GM04504 (cell line): ENCODE measurements around the gene FYN.
"Not testable (repeated sequence)": the region's sequence is repeated elsewhere in the genome, so short reads cannot be mapped to it uniquely, and the experiment has no call there.

Source experiments
- DNase-seq: peaks from one replicate; pipeline ENCODE4 v3.0.0-alpha.2; 2012; ENCODE audit warnings: low read depth

The FYN gene

GRCh38 chr6:111680811-111681609 lies 192.2 kb downstream of the FYN start:
- DNase-seq, result not testable (repeated sequence)

- DNase-seq, result no peak
Observed at GRCh38 chr6:111680015-111680712, 193.1 kb downstream of the FYN start.

GRCh38 chr6:111679126-111679858 lies 194.0 kb downstream of the FYN start:
- DNase-seq, result no peak

DNA sequence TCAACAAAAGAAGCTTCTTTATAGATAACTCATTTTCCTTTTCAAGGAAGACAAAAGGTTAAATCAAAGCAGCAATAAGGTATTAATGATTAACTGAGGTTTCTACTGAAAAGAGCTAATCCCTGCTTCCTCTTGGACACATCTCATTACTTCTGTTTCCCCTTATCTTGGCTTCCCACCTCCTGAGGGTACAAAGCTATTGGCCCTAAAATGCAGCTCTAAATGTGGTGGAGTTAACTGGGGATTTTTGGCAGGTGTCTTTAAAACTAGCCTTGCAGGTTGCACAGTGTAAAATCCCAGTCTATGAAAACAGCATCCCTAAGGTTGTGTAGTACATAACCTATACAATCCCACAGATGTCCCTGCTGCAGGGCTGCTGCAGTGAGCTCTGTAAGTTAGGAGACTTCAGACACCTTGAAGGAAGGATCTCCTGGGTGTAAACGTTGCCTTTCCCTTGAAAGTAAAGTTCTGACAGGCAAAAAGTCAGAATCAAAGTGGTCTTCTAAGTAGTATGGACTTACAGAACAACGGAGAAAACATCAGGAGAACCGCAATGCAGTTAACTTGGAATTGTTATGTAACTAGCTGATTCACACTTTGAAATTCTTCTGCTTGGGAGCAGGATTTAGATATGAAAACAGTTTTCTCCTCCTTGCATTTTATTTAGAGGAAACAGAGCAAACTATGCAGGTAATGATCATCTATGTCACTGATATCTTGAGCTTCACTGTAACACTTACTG lies 195.8 kb downstream of the FYN start:
- DNase-seq, result no peak

- no peak for DNase-seq
Observed at GRCh38 chr6:111676383-111676782, 196.9 kb downstream of the FYN start.

- DNase-seq, result no peak
Observed at GRCh38 chr6:111674883-111675282, 198.4 kb downstream of the FYN start.

DNA sequence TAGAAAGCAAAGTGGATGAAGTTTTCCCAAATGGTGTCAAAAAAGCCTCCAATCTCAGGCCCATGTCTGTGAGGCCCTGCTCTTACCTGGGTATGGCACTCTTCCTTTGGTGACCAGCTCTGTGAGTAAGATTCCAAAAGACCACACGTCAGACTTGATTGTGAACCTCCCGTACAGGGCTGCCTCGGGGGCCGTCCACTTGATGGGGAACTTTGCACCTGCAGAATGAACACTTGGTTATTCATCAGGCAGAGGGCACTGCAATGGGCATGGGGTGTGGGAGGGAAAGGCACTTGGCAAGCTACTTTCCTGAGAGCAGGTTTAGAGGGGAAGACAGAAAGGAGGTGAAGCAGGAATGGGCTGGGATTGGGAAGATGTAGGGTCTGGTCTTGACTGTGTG lies 198.8 kb downstream of the FYN start:
- no peak for DNase-seq

DNA sequence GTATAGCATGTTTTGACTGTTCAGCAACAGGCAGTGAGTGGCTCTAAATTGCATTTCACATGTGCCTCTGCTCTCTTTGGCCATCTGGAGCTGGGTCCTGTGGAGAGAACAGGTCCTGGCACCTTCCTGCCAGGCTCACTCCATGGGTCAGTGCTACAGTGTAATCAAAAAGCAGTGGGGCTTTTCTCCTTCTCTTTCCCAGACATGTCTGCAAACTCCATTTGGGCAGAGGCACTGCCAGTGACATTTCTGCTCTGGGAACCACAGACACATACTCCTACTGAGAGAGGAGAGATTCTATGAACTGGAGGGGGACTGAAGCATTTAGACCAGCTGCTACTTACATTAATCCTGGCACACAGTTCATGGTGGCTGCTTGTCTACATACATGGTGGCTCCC lies 199.3 kb downstream of the FYN start:
- DNase-seq, result no peak

GRCh38 chr6:111673532-111673931 lies 199.7 kb downstream of the FYN start:
- no peak for DNase-seq

GRCh38 chr6:111672761-111673450 lies 200.3 kb downstream of the FYN start:
- no peak for DNase-seq

DNA sequence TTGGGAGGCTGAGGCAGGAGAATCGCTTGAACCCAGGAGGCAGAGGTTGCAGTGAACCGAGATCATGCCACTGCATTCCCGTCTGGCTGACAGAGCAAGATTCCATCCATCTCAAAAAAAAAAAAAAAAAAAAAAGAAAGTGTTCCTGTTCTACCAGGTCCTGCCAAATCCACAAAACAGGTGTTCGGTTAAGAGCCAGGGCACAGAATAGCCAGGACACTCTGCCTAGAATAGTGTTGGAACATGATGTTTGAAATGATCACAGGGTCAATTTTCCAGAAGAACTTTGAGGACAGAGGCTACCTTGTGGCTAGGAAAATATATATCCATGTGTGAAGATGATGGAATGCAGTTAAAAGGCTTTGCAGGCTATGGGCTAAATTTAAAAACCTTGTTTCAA lies 203.9 kb downstream of the FYN start:
- DNase-seq, result no peak

GRCh38 chr6:111668410-111668809 lies 204.8 kb downstream of the FYN start:
- no peak for DNase-seq

DNA sequence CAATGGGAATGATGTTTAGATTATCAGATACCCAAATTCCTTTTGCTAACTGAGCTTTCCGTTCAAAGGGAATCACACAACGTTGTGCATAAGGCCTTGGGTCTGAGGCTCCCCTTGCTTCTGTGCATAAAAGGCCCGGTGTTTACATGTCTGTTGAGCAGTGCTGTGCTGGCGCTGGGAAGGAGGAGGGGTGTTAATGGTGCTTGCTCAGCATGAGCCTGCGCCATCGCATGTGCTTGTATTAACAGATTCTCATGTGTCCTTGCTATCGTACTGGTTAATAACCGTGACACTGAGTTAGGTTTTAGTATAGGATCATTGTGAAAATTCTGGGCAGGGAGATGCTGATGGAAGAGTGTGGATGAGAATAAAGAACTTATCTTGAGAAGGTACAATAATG lies 205.3 kb downstream of the FYN start:
- DNase-seq, result no peak

- DNase-seq, result no peak
Observed at GRCh38 chr6:111666847-111667246, 206.4 kb downstream of the FYN start.

DNA sequence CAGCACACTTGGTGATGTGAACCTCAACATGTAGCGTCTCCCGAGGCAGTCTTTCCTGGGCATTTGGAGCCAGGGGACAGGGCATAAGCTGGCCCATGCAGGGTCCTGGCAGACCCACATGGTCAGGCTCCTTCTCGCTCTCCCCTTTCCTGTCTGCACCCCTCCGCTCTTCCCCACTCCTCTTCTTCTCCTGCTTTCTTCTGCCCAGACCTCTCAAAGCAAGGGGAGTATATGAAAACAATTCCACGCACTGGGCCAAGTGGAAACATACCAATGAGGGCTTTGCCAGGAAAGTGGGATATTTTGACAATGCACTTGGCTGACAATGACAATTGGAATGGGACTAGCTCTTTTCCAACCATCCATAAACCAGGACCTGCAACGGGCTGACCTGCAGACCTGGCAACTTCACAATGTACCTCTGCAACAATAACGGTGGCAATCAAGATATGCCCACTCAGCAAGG lies 208.7 kb downstream of the FYN start:
- no peak for DNase-seq

DNA sequence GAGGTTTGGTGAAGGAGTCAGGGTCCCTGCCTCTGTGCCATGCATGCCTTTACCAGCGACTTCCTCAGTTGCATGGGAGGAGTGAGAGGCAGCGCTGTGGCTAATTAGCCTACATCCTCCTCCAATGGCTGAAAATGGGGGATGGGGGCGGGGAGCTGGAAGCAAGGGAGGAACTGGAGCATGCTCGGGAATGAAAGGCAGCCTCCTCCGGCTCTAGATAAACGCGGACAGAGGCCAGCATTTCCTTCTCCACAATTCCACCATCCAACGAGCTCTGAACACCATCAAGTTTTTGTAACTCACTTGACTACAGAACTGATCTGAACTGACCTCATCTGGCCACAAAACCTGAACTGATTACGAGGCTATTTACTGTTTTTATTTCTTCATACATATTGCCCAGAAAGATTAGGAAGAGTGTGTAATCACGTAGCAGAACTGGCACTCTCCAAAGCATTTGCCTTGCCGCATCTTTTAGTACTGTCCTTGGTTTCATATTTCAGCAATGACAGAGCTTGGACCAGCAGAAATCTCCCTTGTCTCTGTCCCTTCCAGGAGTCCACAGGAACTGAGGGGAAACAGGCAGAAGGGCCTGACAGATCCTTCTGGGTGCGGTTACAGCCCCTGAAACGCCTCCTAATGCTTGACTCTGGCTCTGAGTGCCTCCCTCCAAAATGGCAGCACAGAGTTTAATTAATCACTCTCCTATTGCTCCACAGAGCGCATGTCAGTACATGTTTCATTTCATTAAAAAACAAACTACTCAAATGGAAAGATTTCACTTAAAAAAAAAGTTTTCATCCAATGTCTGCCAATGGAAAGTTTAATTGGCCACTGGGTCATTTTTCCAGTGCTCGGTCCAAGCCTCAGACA lies 209.3 kb downstream of the FYN start:
- peak; percentile 41 for DNase-seq

DNA sequence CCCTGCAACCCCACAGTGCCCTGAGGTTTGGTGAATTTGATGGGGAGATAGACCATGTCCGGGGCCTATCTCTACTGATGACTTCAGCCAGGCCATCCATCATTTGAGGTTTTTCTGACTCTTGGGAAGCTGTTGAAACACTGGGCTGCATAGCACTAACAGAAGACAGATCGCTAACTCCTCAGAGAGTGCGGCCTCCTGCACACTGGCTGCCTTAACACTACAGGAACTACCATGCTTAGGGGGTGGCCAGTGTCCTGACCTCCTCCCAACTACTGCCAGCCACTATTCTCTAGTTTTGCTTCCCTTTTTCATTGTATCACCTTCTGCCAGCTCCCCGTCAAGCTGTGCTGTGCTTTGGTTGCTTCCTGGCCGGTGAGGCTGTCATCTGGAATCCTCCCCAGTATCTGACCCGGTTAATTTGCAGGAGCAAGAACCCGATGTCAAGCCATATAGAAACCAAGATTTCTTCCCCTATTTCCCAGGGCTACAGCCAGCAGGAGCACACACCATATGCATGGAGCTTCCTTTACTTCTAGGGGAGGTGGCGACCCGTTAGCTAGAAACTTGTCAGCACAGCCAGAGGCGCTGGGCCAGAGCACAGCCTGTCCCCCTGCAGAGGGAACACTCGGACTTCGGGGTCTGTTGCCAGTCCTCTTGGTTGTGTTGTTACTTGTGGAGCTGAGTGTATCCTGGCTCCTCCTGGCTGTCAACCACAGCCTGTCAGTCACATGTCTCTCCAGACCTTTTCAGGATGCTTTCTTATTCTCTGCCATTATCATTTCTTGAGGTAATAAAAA lies 210.3 kb downstream of the FYN start:
- DNase-seq, result no peak

DNA sequence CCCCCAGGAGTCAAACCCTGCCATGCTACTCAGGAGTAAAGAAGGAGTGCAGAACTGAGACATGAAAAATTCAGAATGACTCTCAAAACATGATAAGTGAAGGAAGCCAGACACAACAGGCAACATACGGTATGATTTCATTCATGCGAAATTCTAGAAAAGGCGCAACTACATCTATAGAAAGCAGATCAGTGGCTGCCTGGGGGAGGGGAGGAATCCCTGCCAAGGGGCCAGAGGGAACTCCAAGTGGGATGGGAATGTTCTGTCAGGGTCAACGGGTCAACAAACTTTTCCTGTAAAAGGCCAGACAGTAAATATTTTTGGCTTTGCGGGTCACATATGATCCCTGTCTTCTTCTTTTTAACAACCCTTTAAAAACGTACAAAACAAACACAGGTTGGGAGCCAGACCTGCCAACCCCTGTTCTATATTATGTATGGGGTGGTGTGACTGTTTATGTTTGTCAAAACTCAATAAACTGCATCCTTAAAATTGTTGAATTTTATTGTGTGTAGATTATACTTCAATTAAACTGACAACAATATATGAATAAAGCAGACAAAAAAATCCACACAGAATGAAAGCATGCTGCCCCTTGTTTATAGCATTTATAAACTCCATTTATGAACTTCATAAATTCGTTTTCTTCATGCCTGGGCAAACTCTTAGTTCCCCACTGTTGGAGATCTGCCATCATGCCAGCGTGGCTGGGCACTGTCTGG lies 211.0 kb downstream of the FYN start:
- no peak for DNase-seq

DNA sequence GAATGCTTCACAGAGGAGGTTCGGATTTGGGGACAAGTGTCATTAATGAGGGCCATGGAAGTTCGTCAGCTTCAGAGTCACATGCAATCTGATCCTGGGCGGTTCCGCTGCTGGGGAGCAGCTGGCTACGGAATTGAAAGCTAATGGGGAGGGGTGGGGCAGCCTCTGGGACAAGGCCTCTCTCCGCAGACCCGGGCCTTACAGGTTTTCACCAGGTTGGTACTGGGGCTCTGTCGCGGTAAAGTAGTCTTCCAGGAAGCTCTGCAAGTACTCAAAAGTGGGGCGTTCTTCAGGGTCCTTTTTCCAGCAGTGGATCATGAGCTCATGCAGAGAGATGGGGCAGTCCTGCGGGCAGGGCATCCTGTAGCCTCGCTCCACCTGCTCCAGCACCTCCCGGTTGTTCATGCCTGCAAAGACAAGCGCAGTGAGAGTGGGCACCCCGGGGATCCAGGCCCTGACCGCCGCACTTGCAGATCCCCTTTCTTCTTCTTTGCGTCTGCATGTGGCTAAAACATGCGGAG lies 211.7 kb downstream of the FYN start:
- no peak for DNase-seq
